ENCODE results near the gene GPX5. TPM values are rescaled to one million over a fixed set of nuclear protein-coding genes. Genes with fewer than 3 reads are reported as not detected.

GPX5 gene, protein sequence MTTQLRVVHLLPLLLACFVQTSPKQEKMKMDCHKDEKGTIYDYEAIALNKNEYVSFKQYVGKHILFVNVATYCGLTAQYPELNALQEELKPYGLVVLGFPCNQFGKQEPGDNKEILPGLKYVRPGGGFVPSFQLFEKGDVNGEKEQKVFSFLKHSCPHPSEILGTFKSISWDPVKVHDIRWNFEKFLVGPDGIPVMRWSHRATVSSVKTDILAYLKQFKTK
- total RNA-seq (2022; extraction: Qiagen RNA extraction), result not detected in 5 replicates

DNA sequence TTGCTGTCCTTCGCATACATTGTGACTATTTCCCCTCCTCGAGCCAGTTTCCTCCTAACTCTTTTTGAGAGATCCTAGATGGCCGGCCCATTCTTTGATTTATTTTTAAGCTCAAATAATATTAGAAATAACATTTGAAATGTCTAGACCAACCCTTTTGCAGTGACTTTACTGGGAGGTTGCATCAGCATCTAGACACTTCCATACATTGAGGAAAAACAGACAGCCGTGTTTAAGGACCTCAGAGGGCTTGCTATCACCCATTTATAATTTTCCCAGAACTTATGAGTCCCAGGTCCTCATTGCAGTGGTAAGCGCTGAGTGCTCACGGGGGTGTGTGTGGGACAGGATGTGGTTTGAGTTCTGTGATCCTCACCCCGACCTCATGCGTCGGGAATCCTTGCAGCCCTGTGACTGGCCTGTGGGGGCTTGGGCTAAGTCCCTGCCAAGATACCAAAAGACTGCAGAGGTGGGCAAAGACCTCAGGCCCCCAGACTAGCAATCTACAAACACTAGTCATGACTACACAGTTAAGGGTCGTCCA is at the start of gene GPX5:
TSS of gene GPX5 (plus strand) at position 386 of the 544 bp plus-strand sequence. CDS start at position 519, 133 bp downstream.

DNA sequence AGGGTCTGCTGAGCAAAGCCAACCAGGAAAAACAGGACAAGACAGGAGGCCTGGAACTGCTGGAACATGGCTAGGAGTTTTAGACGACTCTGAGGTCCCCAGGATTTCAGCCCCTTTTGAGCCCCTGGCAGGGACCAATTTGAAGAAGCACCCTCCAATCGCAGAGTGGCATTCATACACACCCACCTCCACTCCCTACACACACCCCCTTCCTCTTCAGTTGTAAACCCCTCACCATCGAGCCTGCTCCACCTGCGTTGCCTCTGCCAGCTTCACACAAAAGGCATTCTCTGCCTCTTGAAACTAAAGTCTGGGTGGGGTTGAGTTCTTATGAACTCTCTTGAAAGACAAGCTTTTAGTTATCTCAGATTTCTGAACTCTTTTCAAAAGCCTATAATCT is 10.0 kb upstream of the GPX5 start, which contains the start of gene GPX6:
TSS of gene GPX6 (minus strand) at position 118 of the 400 bp plus-strand sequence. CDS start at position 68, 50 bp downstream.

Other genes starting within 250 kb of the GPX5 start
- 4.1 to 5.4 TPM (median 4.7 TPM) in 5 replicates for gene PGBD1, start 244.3 kb upstream of the GPX5 start, total RNA-seq (2022; extraction: Qiagen RNA extraction)
- gene ZSCAN31, start 189.7 kb upstream of the GPX5 start, total RNA-seq (2022; extraction: Qiagen RNA extraction), result 1.5 to 2.2 TPM (median 1.8 TPM) in 5 replicates
- gene ZKSCAN3, start 175.9 kb upstream of the GPX5 start, total RNA-seq (2022; extraction: Qiagen RNA extraction), result 1.4 to 1.9 TPM (median 1.7 TPM) in 5 replicates
- gene ZSCAN12, start 126.1 kb upstream of the GPX5 start, total RNA-seq (2022; extraction: Qiagen RNA extraction), result 1.3 to 1.9 TPM (median 1.6 TPM) in 5 replicates
- gene ZSCAN23, start 82.4 kb upstream of the GPX5 start, total RNA-seq (2022; extraction: Qiagen RNA extraction), result not detected in 5 replicates
- gene GPX6, start 10.1 kb upstream of the GPX5 start, total RNA-seq (2022; extraction: Qiagen RNA extraction), result not detected in 5 replicates